Lower leg skin (tissue), 3 donors: Measurements from ENCODE around the gene NME9.

Experiments
- POLR2A ChIP-seq, 2 donors: fragments of 450-650 bp; IDR thresholded peaks; one replicate each; pipeline ENCODE4 v1.6.1; 2016 to 2017; ENCODE audit warnings: antibody characterized with exemption in 2 of 2, mild to moderate bottlenecking in 1 of 2, moderate library complexity in 1 of 2
- TF ChIP-seq, protein P1 (sequence below), 3 donors: fragments of 450-650 bp; IDR thresholded peaks; one replicate each; pipeline ENCODE4 v1.5.1; 2016; ENCODE audit warnings: antibody characterized with exemption in 3 of 3, mild to moderate bottlenecking in 3 of 3, moderate library complexity in 2 of 3

GRCh38 chr3:138360869-138361525 lies 31.3 kb upstream of the NME9 start:
- TF ChIP-seq, protein P1, sequence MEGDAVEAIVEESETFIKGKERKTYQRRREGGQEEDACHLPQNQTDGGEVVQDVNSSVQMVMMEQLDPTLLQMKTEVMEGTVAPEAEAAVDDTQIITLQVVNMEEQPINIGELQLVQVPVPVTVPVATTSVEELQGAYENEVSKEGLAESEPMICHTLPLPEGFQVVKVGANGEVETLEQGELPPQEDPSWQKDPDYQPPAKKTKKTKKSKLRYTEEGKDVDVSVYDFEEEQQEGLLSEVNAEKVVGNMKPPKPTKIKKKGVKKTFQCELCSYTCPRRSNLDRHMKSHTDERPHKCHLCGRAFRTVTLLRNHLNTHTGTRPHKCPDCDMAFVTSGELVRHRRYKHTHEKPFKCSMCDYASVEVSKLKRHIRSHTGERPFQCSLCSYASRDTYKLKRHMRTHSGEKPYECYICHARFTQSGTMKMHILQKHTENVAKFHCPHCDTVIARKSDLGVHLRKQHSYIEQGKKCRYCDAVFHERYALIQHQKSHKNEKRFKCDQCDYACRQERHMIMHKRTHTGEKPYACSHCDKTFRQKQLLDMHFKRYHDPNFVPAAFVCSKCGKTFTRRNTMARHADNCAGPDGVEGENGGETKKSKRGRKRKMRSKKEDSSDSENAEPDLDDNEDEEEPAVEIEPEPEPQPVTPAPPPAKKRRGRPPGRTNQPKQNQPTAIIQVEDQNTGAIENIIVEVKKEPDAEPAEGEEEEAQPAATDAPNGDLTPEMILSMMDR (IDR thresholded peaks at IDR 0.05) = no peak
- TF ChIP-seq POLR2A (IDR thresholded peaks at IDR 0.05) = no peak
